Activated CD4-positive, alpha-beta T cell treated with anti-CD3 and anti-CD28 coated beads, Interleukin-2, amount 10 ng/mL, durations not matched to agents 24 days and 14 days (primary cell): ENCODE results near the gene FAM221B. TPM values are rescaled to one million over a fixed set of nuclear protein-coding genes. Genes with fewer than 3 reads are reported as not detected.

ENCODE experiments used
- DNase-seq: peaks from one replicate; pipeline ENCODE4 v3.0.0; 2022
- H3K27ac Mint-ChIP-seq: one replicate; pipeline ENCODE4 v1.8.0; 2022; ENCODE audit warnings: mild to moderate bottlenecking, mixed read lengths
- H3K27me3 Mint-ChIP-seq: one replicate; pipeline ENCODE4 v1.8.0; 2022; ENCODE audit warnings: mixed read lengths
- H3K36me3 Mint-ChIP-seq: one replicate; pipeline ENCODE4 v1.8.0; 2022; ENCODE audit warnings: low read depth, mild to moderate bottlenecking, mixed read lengths
- H3K4me1 Mint-ChIP-seq: one replicate; pipeline ENCODE4 v1.8.0; 2021; ENCODE audit warnings: mixed read lengths
- H3K4me3 Mint-ChIP-seq: one replicate; pipeline ENCODE4 v1.8.0; 2022; ENCODE audit warnings: mild to moderate bottlenecking, moderate library complexity, mixed read lengths
- H3K9me3 Mint-ChIP-seq: one replicate; pipeline ENCODE4 v1.8.0; 2021; ENCODE audit warnings: mixed read lengths
- intact Hi-C: fragments of 100-400 bp; cut with micrococcal nuclease; formaldehyde crosslinking; loops from one replicate; pipeline ENCODE4 v1.15.1; 2023
- total RNA-seq: library from RNA; stranded (reverse); gene quantifications from 2 replicates; pipeline ENCODE4 v1.2.3, GENCODE V29; 2022

The FAM221B gene
- total RNA-seq, 1 donor from 2014 or later = not detected

- Mint-ChIP-seq H3K27me3 (peaks cover 11% of the 10 kb centered on the region), H3K36me3 (no peaks in the 10 kb centered on the region), H3K4me3 (no peak overlapping the region), H3K9me3 (no peaks in the 10 kb centered on the region), H3K27ac (no peak overlapping the region), H3K4me1 (peaks cover 3% of the 10 kb centered on the region)
- no peak for DNase-seq
- intact Hi-C loops = no loop called here
Observed at GRCh38 chr9:35858458-35858857, 29.9 kb upstream of the FAM221B start.

- Mint-ChIP-seq H3K27me3 (peaks cover 8% of the 10 kb centered on the region), H3K4me1 (peaks cover 3% of the 10 kb centered on the region), H3K9me3 (no peaks in the 10 kb centered on the region), H3K27ac (no peak overlapping the region), H3K4me3 (no peak overlapping the region), H3K36me3 (no peaks in the 10 kb centered on the region)
- no peak for DNase-seq
- intact Hi-C loops = no loop called here
Observed at GRCh38 chr9:35856882-35857281, 28.4 kb upstream of the FAM221B start.

- H3K4me3 Mint-ChIP-seq = no peak overlapping the region
- H3K4me1 Mint-ChIP-seq = peaks cover 3% of the 10 kb centered on the region
- no peak for DNase-seq
- no peaks in the 10 kb centered on the region for H3K9me3 Mint-ChIP-seq
- H3K36me3 Mint-ChIP-seq = no peaks in the 10 kb centered on the region
- intact Hi-C loops = no loop called here
- H3K27ac Mint-ChIP-seq = no peak overlapping the region
- H3K27me3 Mint-ChIP-seq = peaks cover 4% of the 10 kb centered on the region
Observed at GRCh38 chr9:35856206-35856605, 27.7 kb upstream of the FAM221B start.

GRCh38 chr9:35854091-35854762, 25.7 kb upstream of the FAM221B start:
- Mint-ChIP-seq H3K4me1 (peaks cover 3% of the 10 kb centered on the region), H3K36me3 (no peaks in the 10 kb centered on the region), H3K27me3 (peaks cover 2% of the 10 kb centered on the region), H3K9me3 (no peaks in the 10 kb centered on the region), H3K4me3 (no peak overlapping the region), H3K27ac (no peak overlapping the region)
- intact Hi-C loops = no loop called here
- no peak for DNase-seq

- Mint-ChIP-seq H3K27ac (no peak overlapping the region), H3K4me3 (no peak overlapping the region), H3K9me3 (no peaks in the 10 kb centered on the region), H3K27me3 (peaks cover 2% of the 10 kb centered on the region), H3K36me3 (no peaks in the 10 kb centered on the region), H3K4me1 (peaks cover 2% of the 10 kb centered on the region)
- no peak for DNase-seq
- intact Hi-C loops = no loop called here
Observed at GRCh38 chr9:35852876-35853865, 24.6 kb upstream of the FAM221B start.

- no peaks in the 10 kb centered on the region for H3K36me3 Mint-ChIP-seq
- no peaks in the 10 kb centered on the region for H3K9me3 Mint-ChIP-seq
- peaks cover 2% of the 10 kb centered on the region for H3K27me3 Mint-ChIP-seq
- intact Hi-C loops = no loop called here
- peaks cover 7% of the 10 kb centered on the region for H3K4me1 Mint-ChIP-seq
- no peak overlapping the region for H3K4me3 Mint-ChIP-seq
- no peak overlapping the region for H3K27ac Mint-ChIP-seq
- no peak for DNase-seq
Observed at GRCh38 chr9:35852267-35852815, 23.8 kb upstream of the FAM221B start.

GRCh38 chr9:35847792-35848572, 19.4 kb upstream of the FAM221B start:
- H3K36me3 Mint-ChIP-seq = no peaks in the 10 kb centered on the region
- no peaks in the 10 kb centered on the region for H3K9me3 Mint-ChIP-seq
- no peak overlapping the region for H3K4me3 Mint-ChIP-seq
- intact Hi-C loops = no loop called here
- no peak overlapping the region for H3K27ac Mint-ChIP-seq
- no peak for DNase-seq
- peaks cover 25% of the 10 kb centered on the region for H3K4me1 Mint-ChIP-seq
- H3K27me3 Mint-ChIP-seq = no peaks in the 10 kb centered on the region

- no peaks in the 10 kb centered on the region for H3K9me3 Mint-ChIP-seq
- H3K27ac Mint-ChIP-seq = no peak overlapping the region
- H3K27me3 Mint-ChIP-seq = no peaks in the 10 kb centered on the region
- H3K36me3 Mint-ChIP-seq = no peaks in the 10 kb centered on the region
- H3K4me1 Mint-ChIP-seq = peaks cover 28% of the 10 kb centered on the region
- H3K4me3 Mint-ChIP-seq = no peak overlapping the region
- intact Hi-C loops = no loop called here
- DNase-seq = no peak
Observed at GRCh38 chr9:35845824-35846771, 17.6 kb upstream of the FAM221B start.

GRCh38 chr9:35844628-35845270, 16.2 kb upstream of the FAM221B start:
- intact Hi-C loops = no loop called here
- peak; percentile 66 for DNase-seq
- H3K4me3 Mint-ChIP-seq = no peak overlapping the region
- H3K27me3 Mint-ChIP-seq = no peaks in the 10 kb centered on the region
- no peak overlapping the region for H3K27ac Mint-ChIP-seq
- no peaks in the 10 kb centered on the region for H3K36me3 Mint-ChIP-seq
- no peaks in the 10 kb centered on the region for H3K9me3 Mint-ChIP-seq
- H3K4me1 Mint-ChIP-seq = peaks cover 28% of the 10 kb centered on the region

- H3K9me3 Mint-ChIP-seq = no peaks in the 10 kb centered on the region
- H3K4me3 Mint-ChIP-seq = no peak overlapping the region
- intact Hi-C loops = no loop called here
- no peaks in the 10 kb centered on the region for H3K36me3 Mint-ChIP-seq
- DNase-seq = no peak
- H3K27me3 Mint-ChIP-seq = no peaks in the 10 kb centered on the region
- H3K4me1 Mint-ChIP-seq = peaks cover 22% of the 10 kb centered on the region
- no peak overlapping the region for H3K27ac Mint-ChIP-seq
Observed at GRCh38 chr9:35842795-35843194, 14.3 kb upstream of the FAM221B start.

GRCh38 chr9:35842020-35842745, 13.7 kb upstream of the FAM221B start:
- DNase-seq = no peak
- intact Hi-C loops = no loop called here
- H3K4me1 Mint-ChIP-seq = peaks cover 21% of the 10 kb centered on the region
- no peaks in the 10 kb centered on the region for H3K9me3 Mint-ChIP-seq
- no peak overlapping the region for H3K27ac Mint-ChIP-seq
- no peaks in the 10 kb centered on the region for H3K27me3 Mint-ChIP-seq
- no peaks in the 10 kb centered on the region for H3K36me3 Mint-ChIP-seq
- no peak overlapping the region for H3K4me3 Mint-ChIP-seq

GRCh38 chr9:35841645-35841900, 13.0 kb upstream of the FAM221B start:
- no peaks in the 10 kb centered on the region for H3K27me3 Mint-ChIP-seq
- intact Hi-C loops = no loop called here
- H3K4me3 Mint-ChIP-seq = no peak overlapping the region
- H3K9me3 Mint-ChIP-seq = no peaks in the 10 kb centered on the region
- H3K27ac Mint-ChIP-seq = no peak overlapping the region
- H3K36me3 Mint-ChIP-seq = no peaks in the 10 kb centered on the region
- peaks cover 21% of the 10 kb centered on the region for H3K4me1 Mint-ChIP-seq
- DNase-seq = no peak
